GM18873 (cell line): Measurements from ENCODE around the gene SHC4.
A peak's percentile ranks its signal among the peaks of the same experiment; 100 is the strongest.
"Not testable (repeated sequence)": the region's sequence is repeated elsewhere in the genome, so short reads cannot be mapped to it uniquely, and the experiment has no call there.

Source experiments
- ATAC-seq: cut with Tn5 transposase; IDR thresholded peaks from one replicate; pipeline ENCODE4 v1.9.1; 2021; ENCODE audit warnings: mild to moderate bottlenecking, moderate library complexity, moderate number of reproducible peaks; ENCODE audit not compliant: unreplicated experiment, low FRiP score

The SHC4 gene

GRCh38 chr15:48855501-48856440, 107.9 kb downstream of the SHC4 start:
- ATAC-seq = no peak

GRCh38 chr15:48854434-48854833, 109.3 kb downstream of the SHC4 start:
- ATAC-seq = not testable (repeated sequence)

DNA sequence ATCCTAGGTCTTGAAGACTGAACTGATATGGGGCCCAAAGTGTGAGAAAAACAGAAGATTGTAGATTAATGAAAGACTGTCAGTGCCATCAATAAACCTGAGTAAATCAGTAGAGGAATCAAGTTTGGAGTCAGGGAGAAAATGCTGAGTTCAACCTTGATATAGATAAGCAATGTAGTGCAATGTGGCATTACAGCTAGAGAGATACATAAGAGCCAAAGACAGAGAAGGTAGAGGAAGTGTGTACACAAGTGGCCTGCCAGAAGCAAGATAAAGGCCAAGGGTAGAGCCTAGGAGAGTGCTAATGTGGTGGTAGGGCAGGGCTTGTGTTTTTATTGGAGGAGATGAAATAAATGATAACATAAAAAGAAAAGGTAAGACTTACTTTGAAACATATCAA, 111.8 kb downstream of the SHC4 start:
- no peak for ATAC-seq

GRCh38 chr15:48850648-48851047, 113.1 kb downstream of the SHC4 start:
- ATAC-seq = no peak

- no peak for ATAC-seq
Measured at GRCh38 chr15:48845123-48845522, 118.6 kb downstream of the SHC4 start.

GRCh38 chr15:48842501-48842900, 121.2 kb downstream of the SHC4 start:
- no peak for ATAC-seq

DNA sequence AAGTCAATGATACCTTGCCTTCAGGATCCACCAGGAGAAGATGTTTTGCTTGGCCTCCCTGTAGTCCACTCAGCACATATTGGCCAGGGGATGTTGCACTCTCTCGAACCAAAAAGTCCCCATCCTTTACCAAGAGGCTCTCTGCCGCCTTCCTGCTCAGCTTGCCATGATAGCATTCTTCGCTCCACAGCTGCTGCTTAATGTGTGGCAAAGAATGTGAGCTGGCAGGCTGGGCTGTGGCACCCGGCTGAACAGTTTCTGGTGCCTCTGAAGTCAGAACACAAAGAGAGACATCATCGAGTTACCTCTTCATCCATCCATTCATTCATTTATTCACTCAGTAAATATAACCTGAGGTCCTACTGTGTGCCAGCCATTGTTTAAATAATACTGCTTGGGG, 129.0 kb downstream of the SHC4 start:
- no peak for ATAC-seq

DNA sequence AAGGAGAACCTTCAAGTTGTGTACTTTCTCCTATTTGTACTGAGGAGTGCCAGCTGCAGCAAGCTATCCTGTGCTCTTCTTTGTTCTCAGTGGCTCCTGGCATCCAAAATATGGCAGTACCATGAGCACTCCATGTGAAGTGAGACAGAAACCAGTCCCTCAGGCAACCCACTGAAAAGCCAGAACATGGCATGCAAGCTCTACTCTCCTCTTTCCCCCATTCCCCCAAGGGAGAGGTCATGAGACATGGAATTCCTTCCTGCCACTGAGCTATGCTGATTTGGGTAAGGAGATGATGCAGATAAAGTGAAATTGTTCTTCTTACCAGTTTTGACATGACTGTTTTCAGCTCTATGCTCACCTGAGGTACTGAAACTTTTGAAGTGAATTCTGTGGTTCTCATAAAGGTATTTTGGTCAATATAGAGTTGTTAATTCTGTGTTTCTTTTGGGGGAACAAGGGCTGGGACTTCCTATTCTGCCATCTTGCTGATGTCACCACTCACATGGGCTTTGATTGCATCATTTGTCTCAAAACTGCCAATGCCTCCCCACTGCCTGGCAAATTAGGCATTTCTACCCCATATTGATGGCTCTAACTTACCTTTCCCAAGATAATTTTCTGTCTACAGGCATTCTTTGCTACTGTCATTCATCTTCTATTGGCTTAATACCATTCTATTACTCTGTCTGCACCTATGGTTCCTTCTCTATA, 130.0 kb downstream of the SHC4 start:
- ATAC-seq = no peak

DNA sequence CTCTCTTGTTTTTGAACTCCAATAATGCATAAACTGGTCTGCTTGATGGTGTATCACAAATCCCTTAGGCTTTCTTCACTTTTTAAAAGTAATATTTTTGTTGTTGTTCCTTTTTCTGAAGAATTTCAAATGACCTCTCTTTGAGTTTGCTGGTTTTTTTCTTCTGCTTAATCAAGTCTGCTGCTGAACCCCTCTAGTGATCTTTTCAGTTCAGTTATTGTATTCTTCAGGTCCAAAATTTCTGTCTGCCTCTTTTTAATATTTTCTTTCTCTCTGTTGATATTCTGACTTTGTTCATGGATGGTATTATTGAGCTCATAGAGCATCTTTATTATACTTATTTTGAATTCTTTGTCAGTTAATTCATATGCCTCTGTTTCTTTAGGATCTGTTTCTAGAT, 131.1 kb downstream of the SHC4 start:
- no peak for ATAC-seq

GRCh38 chr15:48828906-48829305, 134.8 kb downstream of the SHC4 start:
- no peak for ATAC-seq

DNA sequence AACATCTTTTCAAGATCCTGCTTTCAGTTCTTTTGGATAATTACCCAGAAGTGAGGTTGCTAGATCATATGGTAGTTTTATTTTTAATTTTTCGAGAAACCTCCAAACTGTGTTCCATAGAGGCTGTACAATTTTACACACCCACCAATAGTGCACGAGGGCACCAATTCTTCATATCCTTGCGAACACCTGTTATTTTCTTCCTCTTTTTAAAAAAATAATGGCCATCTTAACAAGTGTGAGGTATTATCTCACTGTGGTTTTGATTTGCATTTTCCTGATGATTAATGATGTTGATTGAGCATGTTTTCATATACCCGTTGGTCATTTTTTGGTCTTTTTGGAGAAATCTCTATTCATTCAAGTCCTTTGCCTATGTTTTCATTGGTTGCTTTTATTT, 135.2 kb downstream of the SHC4 start:
- ATAC-seq = no peak

GRCh38 chr15:48825075-48825474, 138.6 kb downstream of the SHC4 start:
- no peak for ATAC-seq

DNA sequence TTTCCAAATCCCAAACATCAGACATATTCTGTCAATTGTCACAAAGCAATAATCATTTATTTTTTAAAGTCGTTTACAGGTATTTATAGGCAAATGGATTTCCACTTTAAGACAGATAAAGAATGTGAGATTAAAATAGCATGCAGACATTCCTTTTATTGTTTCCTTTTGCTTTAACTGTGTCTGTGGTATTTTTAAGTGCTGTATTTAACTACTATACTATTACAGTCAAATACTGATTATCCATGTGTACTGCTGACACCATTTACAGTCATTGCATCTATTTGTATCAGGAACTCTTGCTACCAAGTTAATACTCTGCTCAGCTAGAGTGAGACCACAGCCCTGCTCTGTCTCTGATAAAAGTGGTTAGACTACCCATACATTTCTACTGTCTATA, 140.0 kb downstream of the SHC4 start:
- ATAC-seq = no peak

- ATAC-seq = no peak
Measured at GRCh38 chr15:48823237-48823636, 140.5 kb downstream of the SHC4 start.

DNA sequence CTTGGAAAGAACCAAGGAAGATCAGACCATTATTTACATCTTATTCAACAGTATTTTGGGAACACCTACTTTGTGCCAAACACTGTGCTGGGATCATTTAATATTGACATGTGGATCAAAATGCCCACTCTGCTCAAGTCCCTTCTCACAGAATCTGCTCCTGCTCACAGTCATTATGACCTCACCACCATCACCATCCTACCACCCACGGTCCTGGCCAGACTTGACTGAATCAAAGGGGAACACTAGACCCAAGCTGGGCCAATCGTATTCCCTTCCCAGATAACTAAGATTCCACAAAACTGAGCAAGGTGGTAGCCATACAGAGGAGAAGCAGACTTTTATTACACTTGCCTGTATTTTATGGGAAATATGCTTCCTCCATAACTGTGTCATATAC, 149.4 kb downstream of the SHC4 start:
- ATAC-seq = no peak

GRCh38 chr15:48811325-48811958, 152.3 kb downstream of the SHC4 start:
- ATAC-seq = no peak

DNA sequence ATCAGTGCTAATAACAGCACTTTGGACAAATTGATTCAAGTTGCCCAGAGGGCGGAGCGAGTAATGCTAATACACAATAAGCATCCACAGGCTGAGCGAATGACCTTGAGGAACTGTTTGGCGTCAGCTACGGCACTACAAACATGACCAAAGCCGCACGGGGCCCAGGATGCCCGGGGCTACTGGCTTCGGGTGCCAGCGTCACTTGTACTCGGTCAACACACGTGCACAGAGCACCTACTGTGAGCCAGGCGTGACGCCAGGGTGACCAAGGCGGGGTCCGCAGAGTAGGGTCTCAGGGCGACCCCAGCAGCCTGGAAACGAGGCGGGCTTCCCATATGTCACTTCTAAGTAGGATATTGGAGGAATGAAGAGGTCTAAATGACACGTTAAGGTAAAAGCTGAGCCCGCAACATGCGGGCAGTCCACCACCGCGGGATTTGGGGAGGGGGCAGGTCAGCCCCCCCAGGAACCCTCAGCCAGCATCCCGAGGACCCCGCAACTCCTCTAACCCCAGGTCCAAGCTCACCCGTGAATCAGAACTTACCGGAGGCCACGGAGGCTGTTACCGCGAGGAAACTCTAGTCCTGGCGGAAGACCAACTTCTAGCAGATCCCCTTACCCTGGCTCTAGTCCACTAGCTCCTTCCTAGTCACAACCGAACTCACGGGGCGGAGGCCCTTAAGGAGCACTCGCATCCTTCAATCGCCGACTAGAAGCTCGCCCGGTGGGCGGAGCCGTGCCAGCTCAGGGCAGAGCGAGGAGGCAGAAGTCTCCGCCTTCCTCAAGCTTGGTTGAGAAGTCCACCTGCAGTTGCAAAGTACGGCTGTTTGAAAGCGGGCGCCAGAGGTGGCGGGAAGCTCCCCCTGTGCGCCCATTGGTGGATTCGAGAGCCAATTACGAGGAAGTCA, 153.1 kb downstream of the SHC4 start, which contains the start of gene CEP152:
Gene CEP152 (minus strand): TSS at position 656 of the 911 bp plus-strand sequence. CDS start 5,420 bp downstream, outside the sequence.
- ATAC-seq = peak; percentile 98

DNA sequence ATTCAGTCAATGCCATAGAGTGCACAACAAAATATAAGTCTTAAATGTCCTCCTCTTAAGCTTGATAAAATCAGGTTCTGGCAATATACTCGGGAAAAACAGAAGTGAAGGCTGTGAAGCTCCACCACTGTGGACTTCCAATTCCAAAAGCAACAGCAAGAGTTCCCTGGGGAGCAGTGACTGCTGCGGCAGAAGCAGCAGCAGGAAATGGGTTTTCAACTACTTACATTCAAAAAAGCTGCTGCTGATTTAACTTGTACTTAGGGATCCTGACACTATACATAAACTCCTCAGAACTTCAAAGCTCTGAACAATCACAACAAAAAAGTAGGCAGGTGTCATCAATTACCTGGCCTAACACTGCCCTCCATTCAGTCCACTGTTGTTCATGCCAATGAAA, 157.6 kb downstream of the SHC4 start:
- no peak for ATAC-seq

GRCh38 chr15:48805591-48805990, 158.1 kb downstream of the SHC4 start:
- no peak for ATAC-seq

DNA sequence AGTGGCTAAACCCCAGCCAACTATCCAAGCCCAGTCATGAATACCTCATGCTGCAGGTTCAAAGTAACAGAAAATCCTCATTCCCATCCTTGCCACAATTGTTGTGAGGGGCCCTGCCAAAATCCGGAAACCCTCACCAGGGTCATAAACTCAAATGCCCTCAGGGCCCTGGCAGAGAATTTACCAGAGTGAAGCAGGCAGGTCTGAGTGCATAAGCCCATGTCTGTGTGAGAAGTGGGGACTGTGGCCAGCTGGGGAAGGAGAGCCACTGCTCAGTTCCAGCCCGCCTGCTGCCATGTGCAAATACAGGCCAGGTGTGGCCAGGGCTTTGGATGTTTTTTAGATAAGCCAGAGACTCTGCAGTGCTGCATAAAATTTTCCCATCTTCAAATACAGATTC, 159.8 kb downstream of the SHC4 start:
- ATAC-seq = no peak
